ENCODE measurements around the gene NT5C2.
"Not testable (repeated sequence)": the region's sequence is repeated elsewhere in the genome, so short reads cannot be mapped to it uniquely, and the experiment has no call there.

- TF ChIP-seq, protein P1, sequence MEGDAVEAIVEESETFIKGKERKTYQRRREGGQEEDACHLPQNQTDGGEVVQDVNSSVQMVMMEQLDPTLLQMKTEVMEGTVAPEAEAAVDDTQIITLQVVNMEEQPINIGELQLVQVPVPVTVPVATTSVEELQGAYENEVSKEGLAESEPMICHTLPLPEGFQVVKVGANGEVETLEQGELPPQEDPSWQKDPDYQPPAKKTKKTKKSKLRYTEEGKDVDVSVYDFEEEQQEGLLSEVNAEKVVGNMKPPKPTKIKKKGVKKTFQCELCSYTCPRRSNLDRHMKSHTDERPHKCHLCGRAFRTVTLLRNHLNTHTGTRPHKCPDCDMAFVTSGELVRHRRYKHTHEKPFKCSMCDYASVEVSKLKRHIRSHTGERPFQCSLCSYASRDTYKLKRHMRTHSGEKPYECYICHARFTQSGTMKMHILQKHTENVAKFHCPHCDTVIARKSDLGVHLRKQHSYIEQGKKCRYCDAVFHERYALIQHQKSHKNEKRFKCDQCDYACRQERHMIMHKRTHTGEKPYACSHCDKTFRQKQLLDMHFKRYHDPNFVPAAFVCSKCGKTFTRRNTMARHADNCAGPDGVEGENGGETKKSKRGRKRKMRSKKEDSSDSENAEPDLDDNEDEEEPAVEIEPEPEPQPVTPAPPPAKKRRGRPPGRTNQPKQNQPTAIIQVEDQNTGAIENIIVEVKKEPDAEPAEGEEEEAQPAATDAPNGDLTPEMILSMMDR (IDR thresholded peaks at IDR 0.05), result not testable (repeated sequence)
- not testable (repeated sequence) for TF ChIP-seq POLR2A (IDR thresholded peaks at IDR 0.05)
These were observed 57.9 kb downstream of the NT5C2 start for GRCh38 chr10:103135168-103135567.
